ENCODE data around the gene HNF1A. TPM values are rescaled to one million over a fixed set of nuclear protein-coding genes. Genes with fewer than 3 reads are reported as not detected.

HNF1A gene
- total and polyA plus RNA-seq, 2 donors (not counting 3 experiments of a cell fraction or from before 2014, with no cell fraction given) = not detected

DNA sequence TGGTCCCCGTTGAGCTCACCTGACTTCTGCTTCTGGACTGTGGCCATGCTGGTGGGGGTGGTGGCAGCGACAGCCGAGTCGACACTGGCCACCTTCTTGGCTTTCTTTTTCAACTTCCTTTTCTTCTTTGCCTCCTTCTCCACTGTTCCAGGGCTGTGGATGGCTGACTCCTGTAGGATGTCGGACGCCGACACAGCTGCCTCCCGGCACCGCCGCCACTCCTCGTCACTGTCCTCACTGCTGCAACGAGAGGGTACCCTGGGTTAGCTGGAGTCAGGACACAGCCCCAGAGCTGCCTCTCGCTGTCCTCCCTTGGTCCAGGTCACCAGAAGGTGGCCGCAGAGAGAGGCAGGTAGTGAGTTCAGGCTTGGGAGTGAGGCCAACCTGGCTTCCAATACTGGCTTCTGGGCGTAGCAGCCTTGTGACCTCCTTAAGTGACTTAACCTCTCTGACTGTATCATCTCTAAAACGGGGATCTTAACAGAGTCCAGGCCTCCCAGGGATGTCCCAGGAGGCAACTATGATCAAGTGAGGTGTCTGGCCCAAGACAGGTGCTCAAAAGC lies 26.0 kb downstream of the HNF1A start:
- BruUV-seq (replicated peaks) = no TSS peak
- DNase-seq (ENCODE audit: low read depth, low spot score) = no peak
- Histone ChIP-seq H3K4me2 (ENCODE audit: insufficient read depth, low read length) (no peak overlapping the region), H4K20me1 (replicated peaks; ENCODE audit: control insufficient read depth, extremely low read depth, insufficient read depth, low read length) (no peaks in the 10 kb centered on the region), H3K9me1 (replicated peaks; ENCODE audit: control insufficient read depth, extremely low read depth, insufficient read depth, low read length) (no peaks in the 10 kb centered on the region), H3K36me3 (ENCODE audit: control insufficient read depth in 2 of 2, extremely low read depth in 1 of 2, insufficient read depth in 2 of 2, low read length in 2 of 2) (peaks cover 3 to 23% of the 10 kb centered on the region in 2 experiments), H3K4me1 (ENCODE audit: control insufficient read depth, extremely low read depth, insufficient read depth, low read length) (no peaks in the 10 kb centered on the region), H3K9me3 (replicated peaks; ENCODE audit: control insufficient read depth, insufficient read depth, low read length) (no peaks in the 10 kb centered on the region), H3K27ac (ENCODE audit: insufficient read depth, low read depth, low read length) (no peak overlapping the region), H3K79me2 (ENCODE audit: control insufficient read depth, insufficient read depth, low read length) (no peaks in the 10 kb centered on the region), H3K27me3 (ENCODE audit: control insufficient read depth in 2 of 2, insufficient read depth in 2 of 2, low read length in 2 of 2) (no peaks in the 10 kb centered on the region), H2AFZ (ENCODE audit: low read depth, low read length) (no peak overlapping the region), H3K9ac (replicated peaks; ENCODE audit: extremely low read depth, insufficient read depth, low read length) (no peak overlapping the region), H3K4me3 (replicated peaks in 1 of 3; ENCODE audit: insufficient read depth in 1 of 3, low read depth in 1 of 3, low read length in 3 of 3) (no peak overlapping the region)
- intact Hi-C loops (cut with micrococcal nuclease) (no loop called here), dilution Hi-C loops (cut with MboI; ENCODE audit: extremely low pct_ligation_motif_present, low sequenced_read_pairs) (no loop called here)
- CTCF ChIA-PET = interaction anchor here (0.7 to 2.5 kb wide), 4 partner anchors 11 to 357 kb away, joined by 3 to 19 read pairs (median 4); no protein-coding TSS in a partner anchor
- POLR2A ChIA-PET = no interaction called here
- TF ChIP-seq, protein P1, sequence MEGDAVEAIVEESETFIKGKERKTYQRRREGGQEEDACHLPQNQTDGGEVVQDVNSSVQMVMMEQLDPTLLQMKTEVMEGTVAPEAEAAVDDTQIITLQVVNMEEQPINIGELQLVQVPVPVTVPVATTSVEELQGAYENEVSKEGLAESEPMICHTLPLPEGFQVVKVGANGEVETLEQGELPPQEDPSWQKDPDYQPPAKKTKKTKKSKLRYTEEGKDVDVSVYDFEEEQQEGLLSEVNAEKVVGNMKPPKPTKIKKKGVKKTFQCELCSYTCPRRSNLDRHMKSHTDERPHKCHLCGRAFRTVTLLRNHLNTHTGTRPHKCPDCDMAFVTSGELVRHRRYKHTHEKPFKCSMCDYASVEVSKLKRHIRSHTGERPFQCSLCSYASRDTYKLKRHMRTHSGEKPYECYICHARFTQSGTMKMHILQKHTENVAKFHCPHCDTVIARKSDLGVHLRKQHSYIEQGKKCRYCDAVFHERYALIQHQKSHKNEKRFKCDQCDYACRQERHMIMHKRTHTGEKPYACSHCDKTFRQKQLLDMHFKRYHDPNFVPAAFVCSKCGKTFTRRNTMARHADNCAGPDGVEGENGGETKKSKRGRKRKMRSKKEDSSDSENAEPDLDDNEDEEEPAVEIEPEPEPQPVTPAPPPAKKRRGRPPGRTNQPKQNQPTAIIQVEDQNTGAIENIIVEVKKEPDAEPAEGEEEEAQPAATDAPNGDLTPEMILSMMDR (IDR thresholded peaks at IDR 0.05; ENCODE audit: extremely low read depth in 1 of 2, insufficient read depth in 1 of 2, low read depth in 1 of 2, low read length in 2 of 2) = no peak
- TF ChIP-seq JUN (IDR thresholded peaks at IDR 0.05; ENCODE audit: borderline replicate concordance, insufficient read depth, insufficient read length, low read depth) = no peak
- no peak for TF ChIP-seq POLR2A (IDR thresholded peaks at IDR 0.05; ENCODE audit: low read depth, low read length)
- no peak for TF ChIP-seq MYC (IDR thresholded peaks at IDR 0.05; ENCODE audit: low read depth, low read length)
- TF ChIP-seq POLR2AphosphoS5 (IDR thresholded peaks at IDR 0.05; ENCODE audit: insufficient read depth, low read depth, low read length) = no peak
- TF ChIP-seq EZH2 (IDR thresholded peaks at IDR 0.05; ENCODE audit: borderline replicate concordance, low read depth, low read length, severe bottlenecking) = no peak
- TF ChIP-seq, protein P2, sequence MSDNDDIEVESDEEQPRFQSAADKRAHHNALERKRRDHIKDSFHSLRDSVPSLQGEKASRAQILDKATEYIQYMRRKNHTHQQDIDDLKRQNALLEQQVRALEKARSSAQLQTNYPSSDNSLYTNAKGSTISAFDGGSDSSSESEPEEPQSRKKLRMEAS (IDR thresholded peaks at IDR 0.05; ENCODE audit: insufficient read depth, insufficient read length) = no peak
- TF ChIP-seq FOS (IDR thresholded peaks at IDR 0.05; ENCODE audit: borderline replicate concordance, insufficient read depth, low read length) = no peak
- TF ChIP-seq GATA2 (IDR thresholded peaks at IDR 0.05; ENCODE audit: insufficient read depth, insufficient read length, low read depth, low read length) = no peak
- FAIRE-seq = no peak

Measured in endothelial cell of umbilical vein (primary cell).